RWPE1 (cell line): ENCODE results near the gene RIIAD1.

Experiments
- CTCF ChIA-PET: fragments of 350-600 bp; sonication (Branson Sonifier 250); formaldehyde crosslinking; extraction: SDS; loops from one replicate; lab custom pipeline; 2021; lab: Yijun Ruan, JAX
- POLR2A ChIA-PET: fragments of 400-600 bp; formaldehyde crosslinking; extraction: SDS; loops from one replicate; lab custom pipeline; 2020; ENCODE audit warnings: antibody characterized with exemption; ENCODE audit not compliant: low non-redundant PET; lab: Yijun Ruan, JAX
- DNase-seq: peaks from one replicate; pipeline ENCODE4 v3.0.0; 2012; ENCODE audit warnings: low spot score
- H3K27ac ChIP-seq: fragments of 450-650 bp; 2 replicates; pipeline ENCODE4 v1.5.1; 2017
- CTCF ChIP-seq: fragments of 450-650 bp; conservative IDR thresholded peaks from 2 replicates; pipeline ENCODE4 v1.5.1; 2017; ENCODE audit warnings: low read depth, mild to moderate bottlenecking

Gene RIIAD1

GRCh38 chr1:151707541-151708065 lies 13.7 kb upstream of the RIIAD1 start:
- DNase-seq = no peak
- no peak overlapping the region for H3K27ac ChIP-seq
- TF ChIP-seq CTCF = no peak
- ChIA-PET CTCF (no interaction called here), POLR2A (interaction anchor here (0.6 kb wide), 1 partner anchor 12 kb away, joined by 6 read pairs; no protein-coding TSS in a partner anchor)

GRCh38 chr1:151708891-151709290 lies 12.4 kb upstream of the RIIAD1 start:
- no peak for DNase-seq
- CTCF ChIA-PET = no interaction called here
- no peak for TF ChIP-seq CTCF
- POLR2A ChIA-PET = no interaction called here
- H3K27ac ChIP-seq = no peak overlapping the region

- POLR2A ChIA-PET = no interaction called here
- CTCF ChIA-PET = no interaction called here
- TF ChIP-seq CTCF = no peak
- no peak overlapping the region for H3K27ac ChIP-seq
- no peak for DNase-seq
Measured at GRCh38 chr1:151710187-151710840, 11.0 kb upstream of the RIIAD1 start.

GRCh38 chr1:151711044-151711800 lies 10.1 kb upstream of the RIIAD1 start:
- ChIA-PET CTCF (no interaction called here), POLR2A (no interaction called here)
- no peak for DNase-seq
- no peak overlapping the region for H3K27ac ChIP-seq
- TF ChIP-seq CTCF = no peak

GRCh38 chr1:151711951-151712350 lies 9.4 kb upstream of the RIIAD1 start:
- H3K27ac ChIP-seq = no peak overlapping the region
- ChIA-PET CTCF (interaction anchor here (0.8 kb wide), 1 partner anchor 19 kb away, joined by 5 read pairs; no protein-coding TSS in a partner anchor), POLR2A (no interaction called here)
- no peak for DNase-seq
- TF ChIP-seq CTCF = no peak

- ChIA-PET CTCF (interaction anchor here (0.5 kb wide), 1 partner anchor 12 kb away, joined by 3 read pairs; no protein-coding TSS in a partner anchor), POLR2A (no interaction called here)
- DNase-seq = no peak
- TF ChIP-seq CTCF = no peak
- H3K27ac ChIP-seq = no peak overlapping the region
Measured at GRCh38 chr1:151713044-151713443, 8.3 kb upstream of the RIIAD1 start.
